Keratinocyte (primary cell): ENCODE data around the gene NLGN4Y. TPM values are rescaled to one million over a fixed set of nuclear protein-coding genes. Genes with fewer than 3 reads are reported as not detected.

ENCODE experiments used
- DNase-seq: peaks from one replicate; pipeline ENCODE4 v3.0.0-alpha.2; 2011; ENCODE audit warnings: low read depth, missing footprints, low spot score
- FAIRE-seq: peaks from 2 replicates; lab custom pipeline; 2011; peaks lifted over from hg19 to GRCh38; lab: Jason Lieb, UNC
- H2AFZ ChIP-seq: 2 replicates; pipeline ENCODE4 v1.6.0; 2012; ENCODE audit warnings: low read length, control low read depth, inconsistent platforms; ENCODE audit not compliant: control insufficient read depth
- H3K27ac ChIP-seq: 2 replicates; pipeline ENCODE4 v1.5.1; 2011; ENCODE audit warnings: low read length; ENCODE audit not compliant: control insufficient read depth, insufficient read depth
- H3K27me3 ChIP-seq: 3 replicates; pipeline ENCODE4 v1.6.0; 2011; ENCODE audit warnings: low read length; ENCODE audit not compliant: control insufficient read depth, insufficient read depth; ENCODE audit errors: extremely low read depth
- H3K36me3 ChIP-seq, 2 experiments: 2 replicates in 1 of 2; 3 replicates in 1 of 2; pipeline ENCODE4 v1.5.1; 2011; ENCODE audit warnings: low read length in 2 of 2, mild to moderate bottlenecking in 1 of 2; ENCODE audit not compliant: control insufficient read depth in 2 of 2, insufficient read depth in 2 of 2; ENCODE audit errors: extremely low read depth in 1 of 2
- H3K4me1 ChIP-seq: 3 replicates; pipeline ENCODE4 v1.5.1; 2011; ENCODE audit warnings: low read length; ENCODE audit not compliant: control insufficient read depth, insufficient read depth; ENCODE audit errors: extremely low read depth
- H3K4me2 ChIP-seq: 3 replicates; pipeline ENCODE4 v1.6.0; 2011; ENCODE audit warnings: low read depth, low read length; ENCODE audit not compliant: control insufficient read depth, insufficient read depth; ENCODE audit errors: extremely low read depth
- H3K4me3 ChIP-seq, 3 experiments: fragments of 200-600 bp in 1 of 3; sonication (generic) in 1 of 3; 2 replicates in 2 of 3; 3 replicates in 1 of 3; pipeline ENCODE4 v1.5.1; 2011 to 2016; ENCODE audit warnings: low read length in 3 of 3, mild to moderate bottlenecking in 3 of 3, control low read depth in 2 of 3, inconsistent platforms in 1 of 3, low read depth in 1 of 3, mixed read lengths in 1 of 3, mixed run types in 1 of 3, moderate library complexity in 1 of 3; ENCODE audit not compliant: control insufficient read depth in 2 of 3, insufficient read depth in 2 of 3; ENCODE audit errors: extremely low read depth in 1 of 3
- H3K79me2 ChIP-seq: 2 replicates; pipeline ENCODE4 v1.6.0; 2012; ENCODE audit warnings: low read length; ENCODE audit not compliant: control insufficient read depth, insufficient read depth
- H3K9ac ChIP-seq: 3 replicates; pipeline ENCODE4 v1.6.0; 2011; ENCODE audit warnings: low read length; ENCODE audit not compliant: control insufficient read depth, insufficient read depth; ENCODE audit errors: extremely low read depth
- H3K9me1 ChIP-seq: 3 replicates; pipeline ENCODE4 v1.6.0; 2011; ENCODE audit warnings: low read length; ENCODE audit not compliant: control insufficient read depth, insufficient read depth; ENCODE audit errors: extremely low read depth
- H3K9me3 ChIP-seq: 2 replicates; pipeline ENCODE4 v1.5.1; 2012; ENCODE audit warnings: low read depth, low read length; ENCODE audit not compliant: control insufficient read depth
- H4K20me1 ChIP-seq: 3 replicates; pipeline ENCODE4 v1.6.0; 2011; ENCODE audit warnings: low read length; ENCODE audit not compliant: control insufficient read depth, insufficient read depth; ENCODE audit errors: extremely low read depth
- EZH2 ChIP-seq: IDR thresholded peaks from one replicate; pipeline ENCODE4 v1.6.1; 2012; ENCODE audit warnings: inconsistent platforms, mild to moderate bottlenecking, low read length, moderate library complexity
- dilution Hi-C: fragments of 300-500 bp; cut with MboI; formaldehyde crosslinking; loops from one replicate; pipeline ENCODE4 v1.7.0; 2020; ENCODE audit warnings: low sequenced_read_pairs; ENCODE audit not compliant: extremely low pct_ligation_motif_present
- polyA plus RNA-seq, 5 experiments: library from polyadenylated mRNA; depleted of rRNA in 3 of 5; stranded (reverse) in 3 of 5; stranded (forward) in 1 of 5; unstranded in 1 of 5; fragments of >200 nt; gene quantifications; 1 replicate in 1 of 5; 2 replicates in 3 of 5; 3 replicates in 1 of 5; pipeline versions ENCODE4 v1.2.1 to v1.2.3, GENCODE V29; 2011 to 2012; ENCODE audit warnings: missing spikeins in 2 of 5, low read depth in 1 of 5, low replicate concordance in 1 of 5
- TF ChIP-seq, protein P1 (sequence below), 3 experiments: IDR thresholded peaks in 1 of 3; conservative IDR thresholded peaks in 1 of 3; optimal IDR thresholded peaks in 1 of 3; 2 replicates in 2 of 3; 3 replicates in 1 of 3; pipeline versions ENCODE3 to v1.5.1; 2011; ENCODE audit warnings: low read length in 3 of 3, mild to moderate bottlenecking in 3 of 3, moderate library complexity in 2 of 3, control low read depth in 1 of 3, inconsistent platforms in 1 of 3; ENCODE audit not compliant: insufficient read depth in 2 of 3; ENCODE audit errors: extremely low read depth in 1 of 3

Gene NLGN4Y
- polyA plus RNA-seq, 1 donor (not counting 4 experiments of a cell fraction or from before 2014, with no cell fraction given): not detected

DNA sequence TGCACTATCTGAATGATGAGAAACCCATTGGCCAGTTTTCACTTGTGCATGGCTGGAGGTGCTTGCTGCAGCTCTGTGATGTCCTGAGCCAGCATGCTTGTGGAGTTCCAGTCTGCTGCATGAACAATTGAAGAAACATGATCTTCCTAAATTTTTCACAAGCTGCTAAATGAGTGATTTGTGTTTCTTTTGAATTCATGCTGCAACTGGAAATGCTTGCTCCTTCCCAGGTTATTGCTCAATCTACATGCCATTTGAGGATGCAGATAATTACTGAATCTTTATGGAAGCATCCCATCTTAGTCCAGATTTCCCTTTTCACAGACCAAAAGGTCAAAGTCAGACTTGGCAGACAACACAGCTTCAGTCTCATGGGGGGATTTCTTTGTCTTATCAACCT, 170.2 kb downstream of the NLGN4Y start:
- no peaks in the 10 kb centered on the region for H3K4me1 ChIP-seq
- no peak overlapping the region for H3K27ac ChIP-seq
- no peak for DNase-seq
- TF ChIP-seq, protein P1, sequence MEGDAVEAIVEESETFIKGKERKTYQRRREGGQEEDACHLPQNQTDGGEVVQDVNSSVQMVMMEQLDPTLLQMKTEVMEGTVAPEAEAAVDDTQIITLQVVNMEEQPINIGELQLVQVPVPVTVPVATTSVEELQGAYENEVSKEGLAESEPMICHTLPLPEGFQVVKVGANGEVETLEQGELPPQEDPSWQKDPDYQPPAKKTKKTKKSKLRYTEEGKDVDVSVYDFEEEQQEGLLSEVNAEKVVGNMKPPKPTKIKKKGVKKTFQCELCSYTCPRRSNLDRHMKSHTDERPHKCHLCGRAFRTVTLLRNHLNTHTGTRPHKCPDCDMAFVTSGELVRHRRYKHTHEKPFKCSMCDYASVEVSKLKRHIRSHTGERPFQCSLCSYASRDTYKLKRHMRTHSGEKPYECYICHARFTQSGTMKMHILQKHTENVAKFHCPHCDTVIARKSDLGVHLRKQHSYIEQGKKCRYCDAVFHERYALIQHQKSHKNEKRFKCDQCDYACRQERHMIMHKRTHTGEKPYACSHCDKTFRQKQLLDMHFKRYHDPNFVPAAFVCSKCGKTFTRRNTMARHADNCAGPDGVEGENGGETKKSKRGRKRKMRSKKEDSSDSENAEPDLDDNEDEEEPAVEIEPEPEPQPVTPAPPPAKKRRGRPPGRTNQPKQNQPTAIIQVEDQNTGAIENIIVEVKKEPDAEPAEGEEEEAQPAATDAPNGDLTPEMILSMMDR (optimal IDR thresholded peaks at IDR 0.05 in 1 of 3, IDR thresholded peaks at IDR 0.05 in 1 of 3, conservative IDR thresholded peaks at IDR 0.05 in 1 of 3; ENCODE audit: extremely low read depth in 1 of 3, insufficient read depth in 2 of 3, low read length in 3 of 3): no peak
- no peak for TF ChIP-seq EZH2
- dilution Hi-C loops: no loop called here
- no peaks in the 10 kb centered on the region for H3K9me3 ChIP-seq
- no peaks in the 10 kb centered on the region for H3K36me3 ChIP-seq
- no peaks in the 10 kb centered on the region for H3K79me2 ChIP-seq
- no peak overlapping the region for H2AFZ ChIP-seq
- no peak overlapping the region for H3K4me3 ChIP-seq
- H3K9me1 ChIP-seq: no peaks in the 10 kb centered on the region
- no peak for FAIRE-seq
- no peak overlapping the region for H3K9ac ChIP-seq
- no peaks in the 10 kb centered on the region for H4K20me1 ChIP-seq
- H3K4me2 ChIP-seq: no peak overlapping the region
- H3K27me3 ChIP-seq: no peaks in the 10 kb centered on the region

GRCh38 chrY:14708158-14708557, 183.8 kb downstream of the NLGN4Y start:
- no peak overlapping the region for H3K4me2 ChIP-seq
- no peak overlapping the region for H3K4me3 ChIP-seq
- no peaks in the 10 kb centered on the region for H3K27me3 ChIP-seq
- no peak overlapping the region for H3K27ac ChIP-seq
- H3K9ac ChIP-seq: no peak overlapping the region
- TF ChIP-seq EZH2: no peak
- no peaks in the 10 kb centered on the region for H3K9me1 ChIP-seq
- no peaks in the 10 kb centered on the region for H3K4me1 ChIP-seq
- no peaks in the 10 kb centered on the region for H3K36me3 ChIP-seq
- H4K20me1 ChIP-seq: no peaks in the 10 kb centered on the region
- H3K9me3 ChIP-seq: no peaks in the 10 kb centered on the region
- DNase-seq (no peak), FAIRE-seq (no peak)
- no peaks in the 10 kb centered on the region for H3K79me2 ChIP-seq
- no peak overlapping the region for H2AFZ ChIP-seq
- dilution Hi-C loops: no loop called here

- Histone ChIP-seq H4K20me1 (no peaks in the 10 kb centered on the region), H3K79me2 (no peaks in the 10 kb centered on the region), H3K4me1 (no peaks in the 10 kb centered on the region), H3K4me2 (no peak overlapping the region), H3K9me3 (no peaks in the 10 kb centered on the region), H3K27me3 (no peaks in the 10 kb centered on the region), H2AFZ (no peak overlapping the region), H3K36me3 (no peaks in the 10 kb centered on the region), H3K27ac (no peak overlapping the region), H3K9ac (no peak overlapping the region), H3K9me1 (no peaks in the 10 kb centered on the region), H3K4me3 (no peak overlapping the region)
- no peak for FAIRE-seq
- dilution Hi-C loops: no loop called here
- no peak for DNase-seq
- TF ChIP-seq, protein P1 (optimal IDR thresholded peaks at IDR 0.05 in 1 of 3, IDR thresholded peaks at IDR 0.05 in 1 of 3, conservative IDR thresholded peaks at IDR 0.05 in 1 of 3; ENCODE audit: extremely low read depth in 1 of 3, insufficient read depth in 2 of 3, low read length in 3 of 3): no peak
- TF ChIP-seq EZH2: no peak
Measured at GRCh38 chrY:14741596-14741995, 217.3 kb downstream of the NLGN4Y start.
